Activated naive CD4-positive, alpha-beta T cell (primary cell): ENCODE results near the gene PPP1R3F.
"Not testable (repeated sequence)": the region's sequence is repeated elsewhere in the genome, so short reads cannot be mapped to it uniquely, and the experiment has no call there.

Source experiments
- DNase-seq, 4 experiments: peaks; one replicate each; lab custom pipeline; 2025; lab: John Stamatoyannopoulos, UW

The PPP1R3F gene

GRCh38 chrX:49321737-49322136 lies 52.1 kb downstream of the PPP1R3F start, which contains the start of gene GAGE12J:
TSS of gene GAGE12J (plus strand) at chrX:49322037. CDS start at chrX:49323194, 1,157 bp downstream.
- not testable (repeated sequence) for DNase-seq

- DNase-seq, result not testable (repeated sequence)
These were observed 52.7 kb downstream of the PPP1R3F start for GRCh38 chrX:49322266-49322665.

DNA sequence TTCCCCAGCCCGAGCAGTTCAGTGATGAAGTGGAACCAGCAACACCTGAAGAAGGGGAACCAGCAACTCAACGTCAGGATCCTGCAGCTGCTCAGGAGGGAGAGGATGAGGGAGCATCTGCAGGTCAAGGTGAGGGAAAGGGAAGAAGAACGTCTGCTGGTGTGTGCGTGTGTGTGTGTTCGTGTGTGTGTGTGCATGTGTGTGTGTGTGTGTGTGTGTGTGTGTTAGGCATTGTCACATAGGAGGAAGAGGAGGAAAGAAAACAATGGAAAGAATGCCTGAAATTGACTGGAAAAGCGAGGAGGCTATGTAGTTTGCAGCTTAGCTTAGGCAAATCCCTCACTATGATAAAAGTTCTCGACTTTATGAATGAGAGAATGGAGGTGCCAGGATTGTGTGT lies 54.1 kb downstream of the PPP1R3F start:
- DNase-seq, result not testable (repeated sequence)

- not testable (repeated sequence) for DNase-seq
These were observed 60.8 kb downstream of the PPP1R3F start for GRCh38 chrX:49330421-49330820.

- not testable (repeated sequence) for DNase-seq
These were observed 61.7 kb downstream of the PPP1R3F start, which contains the start of gene GAGE13 for GRCh38 chrX:49331282-49331681. TSS of gene GAGE13 (plus strand) at chrX:49331582. CDS start at chrX:49332738, 1,156 bp downstream.

DNA sequence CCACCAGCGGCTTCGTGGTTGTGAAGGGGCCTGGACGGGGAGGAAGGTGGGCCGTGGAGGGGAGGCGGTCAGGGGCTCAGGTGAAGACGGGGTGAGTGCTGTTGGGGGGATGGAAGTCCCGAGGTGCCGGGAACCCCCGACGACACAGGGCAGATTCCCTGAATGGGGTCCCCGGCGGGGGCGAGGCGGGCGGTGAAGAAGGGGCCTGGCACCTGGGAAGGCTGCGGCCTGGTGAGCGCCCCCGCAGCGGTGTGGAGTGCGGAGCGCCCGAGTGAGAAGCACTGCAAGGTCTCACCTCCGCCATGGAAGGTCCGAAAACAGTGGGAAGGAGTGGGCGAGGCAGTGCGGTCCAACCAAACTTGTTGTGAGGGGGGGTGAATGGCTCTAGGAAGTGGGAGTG lies 62.2 kb downstream of the PPP1R3F start:
- DNase-seq, result not testable (repeated sequence)
